HepG2 (cell line): ENCODE measurements around the gene NKX1-1. TPM values are rescaled to one million over a fixed set of nuclear protein-coding genes. Genes with fewer than 3 reads are reported as not detected.

ENCODE experiments used
- ATAC-seq: fragments of 200-7000 bp; cut with Tn5 transposase; 3 replicates; pipeline ENCODE4 v1.9.1; 2020; ENCODE audit warnings: mild to moderate bottlenecking, moderate library complexity
- BruUV-seq: library from RNA; stranded (reverse); fragments of 400-500 nt; replicated peaks from 2 replicates; lab custom pipeline; 2021; lab: Mats Ljungman, UMichigan
- CTCF ChIA-PET: fragments of 300-600 bp; formaldehyde crosslinking; extraction: SDS; loops from one replicate; lab custom pipeline; 2021; ENCODE audit warnings: low total read pairs, inconsistent platforms, low intra/inter-chr PET ratio; lab: Yijun Ruan, JAX
- POLR2A ChIA-PET: fragments of 350-600 bp; sonication (Branson Sonifier 250); formaldehyde crosslinking; loops from one replicate; lab custom pipeline; 2020; ENCODE audit warnings: antibody characterized with exemption, inconsistent platforms; lab: Yijun Ruan, JAX
- DNase-seq: peaks from one replicate; pipeline ENCODE4 v3.0.0-alpha.2; 2015; ENCODE audit warnings: low spot score
- FAIRE-seq: peaks from 3 replicates; lab custom pipeline; 2011; peaks lifted over from hg19 to GRCh38; lab: Jason Lieb, UNC
- H2AFZ ChIP-seq: one replicate; pipeline ENCODE4 v1.6.1; 2011; ENCODE audit warnings: low read length, inconsistent platforms
- H3K27ac ChIP-seq: fragments of 300-600 bp; 3 replicates; pipeline ENCODE4 v1.8.0; 2011; ENCODE audit warnings: mixed run types, mild to moderate bottlenecking, mixed read lengths, low read length, inconsistent platforms; ENCODE audit not compliant: insufficient read depth; ENCODE audit errors: extremely low read length
- H3K27me3 ChIP-seq, 2 experiments: fragments of 200-600 bp in 1 of 2; 2 replicates in 1 of 2; 3 replicates in 1 of 2; pipeline versions ENCODE4 v1.6.0 to v1.8.0; 2011; ENCODE audit warnings: low read length in 2 of 2, mild to moderate bottlenecking in 2 of 2, moderate library complexity in 2 of 2, inconsistent platforms in 1 of 2; ENCODE audit not compliant: insufficient read depth in 2 of 2, control insufficient read depth in 1 of 2
- H3K36me3 ChIP-seq, 2 experiments: fragments of 200-600 bp in 1 of 2; replicated peaks in 1 of 2; 2 replicates in 1 of 2; 3 replicates in 1 of 2; pipeline versions ENCODE4 v1.5.1 to v1.8.0; 2011; ENCODE audit warnings: low read length in 2 of 2, inconsistent platforms in 1 of 2; ENCODE audit not compliant: insufficient read depth in 2 of 2, control insufficient read depth in 1 of 2
- H3K4me1 ChIP-seq: 2 replicates; pipeline ENCODE4 v1.5.1; 2012; ENCODE audit warnings: low read length, inconsistent platforms; ENCODE audit not compliant: insufficient read depth
- H3K4me2 ChIP-seq: 2 replicates; pipeline ENCODE4 v1.6.0; 2011; ENCODE audit warnings: low read depth, low read length, inconsistent platforms
- H3K4me3 ChIP-seq, 3 experiments: fragments of 200-600 bp in 1 of 3; sonication (generic), shearing (Covaris generic) in 1 of 3; replicated peaks in 1 of 3; 2 replicates each; pipeline ENCODE4 v1.5.1; 2011 to 2016; ENCODE audit warnings: low read length in 3 of 3, inconsistent platforms in 2 of 3, low read depth in 2 of 3, mild to moderate bottlenecking in 2 of 3, control low read depth in 1 of 3, mixed read lengths in 1 of 3; ENCODE audit not compliant: insufficient read depth in 1 of 3
- H3K79me2 ChIP-seq: one replicate; pipeline ENCODE4 v1.6.1; 2011; ENCODE audit warnings: low read length, inconsistent platforms; ENCODE audit not compliant: insufficient read depth
- H3K9ac ChIP-seq: 2 replicates; pipeline ENCODE4 v1.6.0; 2011; ENCODE audit warnings: mild to moderate bottlenecking, low read depth, low read length, inconsistent platforms; ENCODE audit not compliant: insufficient read depth
- H3K9me3 ChIP-seq: 2 replicates; pipeline ENCODE4 v1.5.1; 2012; ENCODE audit warnings: mild to moderate bottlenecking, low read length
- H4K20me1 ChIP-seq: 2 replicates; pipeline ENCODE4 v1.6.0; 2011; ENCODE audit warnings: inconsistent platforms, mild to moderate bottlenecking, low read length, moderate library complexity; ENCODE audit not compliant: insufficient read depth
- POLR2G ChIP-seq: fragments of 200-400 bp; formaldehyde crosslinking; IDR thresholded peaks from 2 replicates; pipeline ENCODE4 v1.6.1; 2018; ENCODE audit warnings: mild to moderate bottlenecking, low read depth, low read length, moderate library complexity
- PTBP1 ChIP-seq: fragments of 200-400 bp; formaldehyde crosslinking; IDR thresholded peaks from 2 replicates; pipeline ENCODE4 v1.6.1; 2018; ENCODE audit warnings: low read length, low read depth; ENCODE audit not compliant: poor library complexity, severe bottlenecking
- ZNF570 ChIP-seq: sonication (generic); formaldehyde crosslinking; IDR thresholded peaks from 2 replicates; pipeline ENCODE4 v1.4.0; 2020; ENCODE audit warnings: mild to moderate bottlenecking, missing genetic modification reagents, borderline replicate concordance
- WGBS: methylation state at CpG from one replicate; pipeline ENCODE4 v1.1.6; 2017; ENCODE audit warnings: low lambda C conversion rate; 5-methylcytosine and 5-hydroxymethylcytosine counted together
- in situ Hi-C: cut with HindIII; loops from 2 replicates; pipeline ENCODE4 v1.10.0; 2017; ENCODE audit warnings: low pct_unique_long_range_greater_than_20kb; ENCODE audit not compliant: extremely low pct_ligation_motif_present
- intact Hi-C: fragments of 100-400 bp; cut with micrococcal nuclease; formaldehyde crosslinking; loops from one replicate; pipeline ENCODE4 v1.10.0; 2022; ENCODE audit not compliant: unreplicated experiment
- polyA plus RNA-seq, 8 experiments: library from polyadenylated mRNA; depleted of rRNA in 3 of 8; stranded (reverse) in 7 of 8; unstranded in 1 of 8; fragments of >200 nt; fragmentation: Illumina TruSeq in 4 of 8; extraction: Trizol in 4 of 8; gene quantifications; 2 replicates each; pipeline versions ENCODE4 v1.2.1 to v1.2.3, GENCODE V29; 2011 to 2016; ENCODE audit warnings: low read depth in 4 of 8, missing spikeins in 1 of 8, mixed read lengths in 1 of 8; ENCODE audit not compliant: insufficient read depth in 1 of 8
- total RNA-seq, 5 experiments: library from RNA; depleted of rRNA; stranded (reverse); fragments of >200 nt; fragmentation: Illumina TruSeq; extraction: Trizol; gene quantifications; 2 replicates each; pipeline ENCODE4 v1.2.3, GENCODE V29; 2016; ENCODE audit warnings: low read depth in 1 of 5
- TF ChIP-seq, protein P1 (sequence below): conservative IDR thresholded peaks from 2 replicates; pipeline ENCODE4 v1.6.1; 2018; ENCODE audit warnings: missing genetic modification reagents

NKX1-1 gene
- total and polyA plus RNA-seq, 2 of the 13 experiments (the other 11 are each of a cell fraction or from before 2014, with no cell fraction given) = not detected

DNA sequence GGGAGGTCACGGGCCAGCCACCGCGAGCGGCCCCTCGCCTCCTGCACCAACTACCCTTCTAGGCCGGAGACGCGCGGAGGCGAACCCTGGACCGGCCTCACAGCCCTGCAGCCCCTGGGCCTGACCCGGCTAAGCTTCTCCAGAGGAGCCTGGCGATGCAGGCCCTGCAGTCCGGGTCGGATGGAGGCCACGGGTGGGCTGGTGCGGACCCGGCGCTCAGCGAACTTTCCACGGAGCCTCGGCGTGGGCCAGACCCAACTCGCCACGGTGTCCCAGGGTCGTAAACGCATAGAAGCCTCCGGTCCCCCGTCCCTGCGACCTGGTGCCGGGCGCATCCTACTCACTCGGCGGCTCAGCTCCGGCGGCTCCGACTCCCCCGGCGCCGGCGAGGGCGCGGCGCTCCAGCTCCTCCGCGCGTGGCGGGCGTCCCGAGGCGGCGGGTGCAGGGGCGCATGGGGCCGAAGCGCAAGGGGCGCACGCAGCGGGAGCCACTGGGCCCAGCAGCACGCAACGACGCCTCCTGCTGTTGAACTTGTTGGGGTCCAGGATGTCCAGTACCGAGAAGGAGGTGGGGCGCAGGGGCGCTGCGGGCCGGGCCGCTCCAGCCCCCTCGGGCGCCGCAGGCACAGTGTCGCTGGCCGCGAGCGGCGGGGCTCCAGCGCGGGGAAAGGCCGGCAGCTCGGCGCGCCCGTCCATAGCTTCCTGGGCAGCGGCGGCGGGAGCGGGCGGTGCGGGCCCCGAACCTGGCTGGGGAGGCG is 427 bp downstream of the NKX1-1 start:
- ATAC-seq (no peak), DNase-seq (no peak), FAIRE-seq (no peak)
- CTCF ChIA-PET = no interaction called here
- H3K27ac ChIP-seq = no peak overlapping the region
- H3K9me3 ChIP-seq = no peaks in the 10 kb centered on the region
- H4K20me1 ChIP-seq = no peaks in the 10 kb centered on the region
- no peaks in the 10 kb centered on the region for H3K79me2 ChIP-seq
- no peaks in the 10 kb centered on the region for H3K4me1 ChIP-seq
- in situ Hi-C loops (no loop called here), intact Hi-C loops (no loop called here)
- POLR2A ChIA-PET = no interaction called here
- H3K27me3 ChIP-seq = peaks cover 4 to 15% of the 10 kb centered on the region in 2 experiments
- H3K4me3 ChIP-seq = no peak overlapping the region
- 6% methylated on average over 5 of the region's 90 CpGs for WGBS
- no peak overlapping the region for H2AFZ ChIP-seq
- no peaks in the 10 kb centered on the region for H3K36me3 ChIP-seq
- BruUV-seq = no TSS peak
- no peak for TF ChIP-seq PTBP1
- no peak for TF ChIP-seq ZNF570 (CRISPR knock-in tag)
- TF ChIP-seq, all 625 proteins: peak for 0
- Histone ChIP-seq H3K4me2 (no peak overlapping the region), H3K9ac (no peak overlapping the region)

DNA sequence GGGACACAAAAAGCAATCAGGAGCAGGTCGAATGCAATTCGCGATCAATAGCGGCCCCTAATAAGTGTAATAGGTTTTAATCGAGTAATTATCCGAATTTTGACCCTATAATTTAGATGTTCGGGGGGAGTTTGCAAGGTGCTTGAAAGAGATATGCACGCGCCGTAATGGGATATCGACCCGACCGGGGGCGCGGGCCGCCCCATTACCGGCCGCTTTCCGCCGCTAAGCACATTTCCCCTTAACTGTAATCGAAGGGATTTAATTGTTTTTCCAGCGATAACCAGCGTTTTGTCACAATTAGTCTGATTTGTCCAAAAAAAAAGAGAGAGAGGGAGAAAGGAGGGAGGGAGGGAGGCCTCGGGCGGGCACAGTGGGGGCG is 997 bp downstream of the NKX1-1 start:
- Histone ChIP-seq H3K4me2 (no peak overlapping the region), H3K27ac (no peak overlapping the region), H4K20me1 (no peaks in the 10 kb centered on the region), H3K4me1 (no peaks in the 10 kb centered on the region), H3K9ac (no peak overlapping the region), H3K36me3 (no peaks in the 10 kb centered on the region), H2AFZ (no peak overlapping the region), H3K4me3 (no peak overlapping the region), H3K79me2 (no peaks in the 10 kb centered on the region), H3K27me3 (peaks cover 4 to 21% of the 10 kb centered on the region in 2 experiments), H3K9me3 (no peaks in the 10 kb centered on the region)
- intact Hi-C loops = no loop called here
- in situ Hi-C loops = no loop called here
- POLR2A ChIA-PET = no interaction called here
- DNase-seq (no peak), ATAC-seq (no peak), FAIRE-seq (no peak)
- CTCF ChIA-PET = no interaction called here
- no TSS peak for BruUV-seq
- 38% methylated on average over 26 of the region's 26 CpGs for WGBS
- no peak for TF ChIP-seq POLR2G
- TF ChIP-seq, protein P1, sequence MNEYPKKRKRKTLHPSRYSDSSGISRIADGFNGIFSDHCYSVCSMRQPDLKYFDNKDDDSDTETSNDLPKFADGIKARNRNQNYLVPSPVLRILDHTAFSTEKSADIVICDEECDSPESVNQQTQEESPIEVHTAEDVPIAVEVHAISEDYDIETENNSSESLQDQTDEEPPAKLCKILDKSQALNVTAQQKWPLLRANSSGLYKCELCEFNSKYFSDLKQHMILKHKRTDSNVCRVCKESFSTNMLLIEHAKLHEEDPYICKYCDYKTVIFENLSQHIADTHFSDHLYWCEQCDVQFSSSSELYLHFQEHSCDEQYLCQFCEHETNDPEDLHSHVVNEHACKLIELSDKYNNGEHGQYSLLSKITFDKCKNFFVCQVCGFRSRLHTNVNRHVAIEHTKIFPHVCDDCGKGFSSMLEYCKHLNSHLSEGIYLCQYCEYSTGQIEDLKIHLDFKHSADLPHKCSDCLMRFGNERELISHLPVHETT (CRISPR knock-in tag) = no peak
